Mononuclear cell (primary cell): ENCODE measurements around the gene WFDC10B. TPM values are rescaled to one million over a fixed set of nuclear protein-coding genes. Genes with fewer than 3 reads are reported as not detected.
"Not testable (repeated sequence)": the region's sequence is repeated elsewhere in the genome, so short reads cannot be mapped to it uniquely, and the experiment has no call there.

Experiments
- H3K27me3 ChIP-seq: 2 replicates; pipeline ENCODE4 v1.6.0; 2011; ENCODE audit warnings: low read length, control low read depth; ENCODE audit not compliant: insufficient read depth
- H3K4me1 ChIP-seq: 2 replicates; pipeline ENCODE4 v1.5.1; 2011; ENCODE audit warnings: mild to moderate bottlenecking, low read length, control low read depth; ENCODE audit not compliant: insufficient read depth
- H3K4me3 ChIP-seq: 2 replicates; pipeline ENCODE4 v1.5.1; 2011; ENCODE audit warnings: mild to moderate bottlenecking, low read length, moderate library complexity
- H3K9me3 ChIP-seq: 2 replicates; pipeline ENCODE4 v1.5.1; 2011; ENCODE audit warnings: low read depth, mild to moderate bottlenecking, control low read depth, low read length
- total RNA-seq: library from RNA; depleted of rRNA; stranded (reverse); fragments of >200 nt; gene quantifications from one replicate; pipeline ENCODE4 v1.2.3, GENCODE V29; 2012

WFDC10B gene
- total RNA-seq, 1 donor: not detected

DNA sequence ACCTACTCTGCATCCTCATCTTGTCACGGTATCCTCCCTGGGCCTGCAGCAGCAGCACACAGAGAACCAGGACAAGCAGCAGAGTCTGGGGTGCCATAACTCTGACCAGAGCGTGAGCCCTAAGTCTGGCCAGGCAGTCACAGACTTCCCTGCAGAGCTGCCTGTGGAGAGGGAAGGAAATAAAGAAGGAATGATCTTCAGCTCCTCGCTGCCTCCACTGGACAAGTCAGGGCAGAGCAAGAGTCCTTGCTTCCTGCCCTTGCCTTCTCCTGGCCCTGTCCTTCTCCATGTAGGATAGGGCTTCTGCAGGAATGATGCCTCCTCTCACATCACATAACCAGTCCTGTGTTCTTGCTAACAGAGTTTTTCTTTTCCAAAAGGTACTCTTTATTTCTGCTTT, 18.9 kb downstream of the WFDC10B start:
- Histone ChIP-seq H3K4me3 (no peak overlapping the region), H3K9me3 (no peaks in the 10 kb centered on the region), H3K27me3 (no peaks in the 10 kb centered on the region), H3K4me1 (no peaks in the 10 kb centered on the region)

DNA sequence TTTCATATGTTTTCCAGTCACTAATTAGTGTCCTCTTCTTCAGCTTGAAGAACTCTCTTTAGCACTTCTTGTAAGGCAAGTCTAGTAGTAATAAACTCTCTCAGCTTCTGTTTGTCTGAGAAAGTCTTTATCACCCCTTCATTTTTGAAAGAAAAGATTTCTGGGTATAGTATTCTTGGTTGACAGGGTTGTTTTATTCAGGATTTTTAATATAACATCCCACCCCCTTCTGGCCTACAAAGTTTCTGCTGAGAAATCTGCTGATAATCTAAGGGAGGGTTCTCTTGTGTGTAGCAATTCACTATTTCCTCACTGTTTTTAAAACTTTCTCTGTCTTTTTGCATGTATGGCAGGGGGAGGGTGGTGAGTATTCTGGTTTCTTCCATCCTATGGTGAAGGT, 25.2 kb downstream of the WFDC10B start:
- Histone ChIP-seq H3K9me3 (peaks cover 27% of the 10 kb centered on the region), H3K4me3 (no peak overlapping the region), H3K27me3 (peaks cover 2% of the 10 kb centered on the region), H3K4me1 (no peaks in the 10 kb centered on the region)

DNA sequence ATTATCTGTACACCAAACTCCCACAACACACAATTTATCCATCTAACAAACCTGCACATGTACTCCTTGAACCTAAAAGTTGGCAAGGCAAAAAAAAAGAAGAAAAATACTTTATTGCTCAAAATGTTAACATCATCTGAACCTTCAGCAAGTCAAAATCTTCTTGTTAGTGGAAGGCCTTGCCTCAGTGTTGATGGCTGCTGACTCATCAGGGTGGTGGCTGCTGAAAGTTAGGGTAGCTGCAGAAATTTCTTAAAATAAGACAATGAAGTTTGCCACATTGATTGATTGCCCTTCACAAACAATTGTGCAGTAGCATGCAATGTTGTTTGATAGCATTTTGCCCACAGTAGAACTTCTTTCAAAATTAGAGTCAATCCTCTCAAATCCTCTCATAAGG, 32.1 kb downstream of the WFDC10B start:
- Histone ChIP-seq H3K27me3 (peaks cover 12% of the 10 kb centered on the region), H3K4me3 (no peak overlapping the region), H3K9me3 (no peaks in the 10 kb centered on the region), H3K4me1 (no peaks in the 10 kb centered on the region)

- no peaks in the 10 kb centered on the region for H3K9me3 ChIP-seq
- peaks cover 10% of the 10 kb centered on the region for H3K27me3 ChIP-seq
- no peaks in the 10 kb centered on the region for H3K4me1 ChIP-seq
- no peak within 1 kb of the TSS for H3K4me3 ChIP-seq
Observed at GRCh38 chr20:45670139-45670538, 34.7 kb downstream of the WFDC10B start, which contains the start of gene WFDC11. Gene WFDC11 (minus strand): TSS chr20:45670239. CDS start chr20:45650600, 19,639 bp downstream.

- not testable (repeated sequence) for H3K27me3 ChIP-seq, H3K9me3 ChIP-seq, H3K4me3 ChIP-seq, H3K4me1 ChIP-seq
Observed at GRCh38 chr20:45657038-45657437, 47.8 kb downstream of the WFDC10B start.

DNA sequence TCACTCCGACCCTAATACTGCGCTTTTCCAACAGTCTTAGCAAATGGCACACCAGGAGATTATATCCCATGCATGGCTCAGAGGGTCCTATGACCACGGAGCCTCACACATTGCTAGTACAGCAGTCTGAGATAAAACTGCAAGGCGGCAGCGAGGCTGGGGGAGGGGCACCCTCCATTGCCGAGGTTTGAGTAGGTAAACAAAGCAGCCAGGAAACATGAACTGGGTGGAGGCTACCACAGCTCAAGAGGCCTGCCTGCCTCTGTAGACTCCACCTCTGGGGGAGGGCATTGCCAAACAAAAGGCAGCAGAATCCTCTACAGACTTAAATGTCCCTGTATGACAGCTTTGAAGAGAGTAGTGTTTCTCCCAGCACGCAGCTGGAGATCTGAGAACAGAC, 53.1 kb downstream of the WFDC10B start:
- H3K27me3 ChIP-seq, H3K4me3 ChIP-seq, H3K9me3 ChIP-seq, H3K4me1 ChIP-seq: not testable (repeated sequence)

DNA sequence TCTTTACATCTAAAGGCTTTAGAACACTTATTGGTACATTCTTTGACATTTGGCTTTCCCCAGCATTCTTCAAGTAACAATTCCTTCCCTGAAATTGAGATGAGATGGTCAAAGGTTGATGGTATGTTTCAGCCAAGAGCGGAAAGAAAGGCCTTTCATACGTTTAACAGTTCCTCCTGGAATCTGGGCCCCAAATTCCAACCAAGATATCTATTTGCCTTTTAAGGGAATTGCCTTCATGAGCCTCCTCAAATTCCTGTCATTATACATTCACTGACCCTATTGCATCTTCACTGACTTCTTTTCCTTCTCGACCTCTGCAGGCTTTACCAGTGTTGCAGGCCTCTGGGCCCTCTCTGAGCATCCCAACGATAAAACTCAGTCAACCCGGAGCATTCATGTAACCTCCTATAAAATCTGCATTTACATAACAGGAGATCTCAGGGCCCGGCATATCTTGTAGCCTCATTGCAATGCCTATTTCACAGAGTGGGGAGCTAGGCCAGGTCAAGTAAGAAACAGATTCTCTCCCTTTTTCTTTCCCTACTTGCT, 55.4 kb downstream of the WFDC10B start:
- no peak overlapping the region for H3K4me3 ChIP-seq
- H3K4me1 ChIP-seq: no peaks in the 10 kb centered on the region
- no peaks in the 10 kb centered on the region for H3K27me3 ChIP-seq
- no peaks in the 10 kb centered on the region for H3K9me3 ChIP-seq

DNA sequence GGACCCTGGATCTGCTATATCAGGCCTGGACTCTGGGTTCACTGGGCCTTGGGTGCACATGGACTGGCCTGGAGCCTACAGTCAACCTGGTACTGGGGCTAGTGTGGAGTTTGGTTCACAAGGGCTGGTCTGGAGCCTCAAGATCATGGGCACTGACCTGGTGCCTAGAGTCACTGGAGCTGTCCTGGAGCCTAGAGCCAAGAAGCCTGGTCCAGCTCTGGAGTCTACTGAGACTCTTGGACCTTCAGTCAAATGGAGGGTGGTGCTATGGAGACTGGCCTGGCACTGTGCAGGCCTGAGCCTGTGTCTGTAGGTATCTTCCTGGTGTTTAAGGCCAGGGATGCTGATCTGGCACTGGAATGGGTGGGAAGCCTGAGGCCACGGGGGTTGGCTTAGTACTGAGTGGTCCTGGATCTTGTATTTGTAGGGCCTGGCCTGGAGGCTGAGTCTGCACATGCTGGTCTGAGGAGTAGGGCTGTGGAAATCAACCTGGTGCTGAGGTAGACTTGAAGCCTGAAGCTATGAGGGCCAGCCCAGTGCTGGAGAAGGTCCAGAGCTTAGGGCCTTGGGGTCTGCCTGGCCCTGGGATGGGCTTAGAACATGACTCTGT, 57.3 kb downstream of the WFDC10B start:
- Histone ChIP-seq H3K4me3 (no peak overlapping the region), H3K27me3 (no peaks in the 10 kb centered on the region), H3K9me3 (no peaks in the 10 kb centered on the region), H3K4me1 (no peaks in the 10 kb centered on the region)

GRCh38 chr20:45646875-45647274, 57.9 kb downstream of the WFDC10B start:
- Histone ChIP-seq H3K4me3 (no peak overlapping the region), H3K9me3 (no peaks in the 10 kb centered on the region), H3K4me1 (no peaks in the 10 kb centered on the region), H3K27me3 (no peaks in the 10 kb centered on the region)

DNA sequence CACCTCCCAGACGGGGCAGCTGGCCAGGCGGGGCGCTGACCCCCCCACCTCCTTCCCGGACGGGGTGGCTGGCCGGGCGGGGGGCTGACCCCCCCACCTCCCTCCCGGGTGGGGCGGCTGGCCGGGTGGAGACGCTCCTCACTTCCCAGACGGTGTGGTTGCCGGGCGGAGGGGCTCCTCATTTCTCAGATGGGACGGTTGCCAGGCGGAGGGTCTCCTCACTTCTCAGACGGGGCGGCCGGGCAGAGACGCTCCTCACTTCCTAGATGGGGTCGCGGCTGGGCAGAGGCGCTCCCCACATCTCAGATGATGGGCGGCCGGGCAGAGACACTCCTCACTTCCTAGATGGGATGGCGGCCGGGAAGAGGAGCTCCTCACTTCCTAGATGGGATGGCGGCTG, 59.0 kb downstream of the WFDC10B start:
- H3K9me3 ChIP-seq, H3K4me1 ChIP-seq, H3K4me3 ChIP-seq, H3K27me3 ChIP-seq: not testable (repeated sequence)

DNA sequence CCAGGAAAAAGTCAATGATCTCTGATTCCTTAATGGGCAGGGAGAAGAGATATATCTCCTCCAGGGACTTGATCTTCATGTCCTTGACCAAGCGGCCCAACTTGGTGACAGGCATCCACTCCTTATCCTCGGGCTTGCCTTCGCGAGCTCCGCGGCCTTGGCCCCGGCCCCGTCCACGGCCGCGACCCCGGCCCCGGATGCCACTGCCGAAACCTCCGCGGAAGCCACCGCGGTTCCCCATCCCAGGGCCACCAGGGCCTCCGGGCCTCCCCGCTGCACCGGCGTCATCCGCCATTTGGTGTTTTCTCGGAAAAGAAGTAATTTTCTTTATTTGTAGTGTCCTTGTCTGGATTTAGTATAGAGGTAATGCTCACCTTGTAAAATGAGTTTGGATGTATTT, 63.7 kb downstream of the WFDC10B start:
- H3K27me3 ChIP-seq, H3K4me1 ChIP-seq, H3K9me3 ChIP-seq: not testable (repeated sequence)

DNA sequence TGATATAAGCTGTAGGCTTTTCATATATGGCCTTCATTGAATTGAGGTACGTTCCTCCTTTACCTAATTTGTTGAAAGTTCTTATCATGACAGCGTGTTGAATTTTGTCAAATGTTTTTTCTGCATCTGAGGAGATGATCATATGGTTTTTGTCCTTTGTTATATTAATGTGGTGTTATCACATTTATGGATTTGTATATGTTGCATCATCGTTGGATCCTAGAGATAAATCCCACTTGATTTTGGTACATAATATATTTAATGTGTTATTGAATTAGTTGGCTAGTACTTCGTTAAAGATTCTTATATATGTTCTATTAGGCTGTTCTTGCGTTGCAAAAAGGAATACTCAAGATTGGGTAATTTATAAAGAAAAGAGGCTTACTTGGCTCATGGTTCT, 65.1 kb downstream of the WFDC10B start:
- no peak overlapping the region for H3K4me3 ChIP-seq
- peaks cover 8% of the 10 kb centered on the region for H3K27me3 ChIP-seq
- no peaks in the 10 kb centered on the region for H3K4me1 ChIP-seq
- H3K9me3 ChIP-seq: no peaks in the 10 kb centered on the region

More for the DNA sequence above, 63.7 kb downstream of the WFDC10B start:
- not testable (repeated sequence) for H3K4me3 ChIP-seq

GRCh38 chr20:45636513-45636912, 68.3 kb downstream of the WFDC10B start:
- H3K27me3 ChIP-seq: peaks cover 8% of the 10 kb centered on the region
- H3K4me3 ChIP-seq: no peak overlapping the region
- H3K4me1 ChIP-seq: no peaks in the 10 kb centered on the region
- no peaks in the 10 kb centered on the region for H3K9me3 ChIP-seq
